K562 (cell line): Measurements from ENCODE around the gene FBXO15. TPM values are rescaled to one million over a fixed set of nuclear protein-coding genes. Genes with fewer than 3 reads are reported as not detected.

ENCODE experiments used
- ATAC-seq: fragments of 200-7000 bp; cut with Tn5 transposase; 3 replicates; pipeline ENCODE4 v1.9.1; 2020; ENCODE audit warnings: moderate library complexity
- BruUV-seq: library from RNA; stranded (reverse); fragments of 400-500 nt; replicated peaks from 2 replicates; lab custom pipeline; 2021; lab: Mats Ljungman, UMichigan
- CTCF ChIA-PET: fragments of 300-600 bp; formaldehyde crosslinking; extraction: SDS; loops from one replicate; lab custom pipeline; 2021; ENCODE audit warnings: low intra/inter-chr PET ratio; lab: Yijun Ruan, JAX
- POLR2A ChIA-PET: fragments of 300-600, 350-650 bp; sonication (Branson Sonifier 250); formaldehyde crosslinking; extraction: SDS; loops from one replicate; lab custom pipeline; 2021; ENCODE audit warnings: antibody characterized with exemption, inconsistent platforms; lab: Yijun Ruan, JAX
- DNase-seq, 4 experiments: peaks; one replicate each; pipeline versions ENCODE4 v3.0.0 to v3.0.0-alpha.2; 2011 to 2018; ENCODE audit warnings: low spot score in 3 of 4, mixed read lengths in 3 of 4; ENCODE audit errors: extremely low read depth in 1 of 4
- FAIRE-seq: peaks from 2 replicates; lab custom pipeline; 2011; peaks lifted over from hg19 to GRCh38; lab: Jason Lieb, UNC
- H2AFZ ChIP-seq: 2 replicates; pipeline ENCODE4 v1.6.0; 2011; ENCODE audit warnings: low read depth, low read length, control low read depth, inconsistent platforms
- H3K27ac ChIP-seq: fragments of 200-600 bp; 3 replicates; pipeline ENCODE4 v1.8.0; 2011; ENCODE audit warnings: low read depth, mild to moderate bottlenecking, control low read depth, inconsistent platforms, low read length, moderate library complexity, mixed read lengths; ENCODE audit errors: extremely low read depth
- H3K27me3 ChIP-seq, 2 experiments: fragments of 300-600 bp in 1 of 2; 2 replicates in 1 of 2; 3 replicates in 1 of 2; pipeline versions ENCODE4 v1.6.0 to v1.8.0; 2011; ENCODE audit warnings: inconsistent platforms in 2 of 2, low read length in 2 of 2, mild to moderate bottlenecking in 1 of 2, mixed read lengths in 1 of 2, moderate library complexity in 1 of 2; ENCODE audit not compliant: control insufficient read depth in 2 of 2, insufficient read depth in 2 of 2
- H3K36me3 ChIP-seq: fragments of 300-600 bp; 3 replicates; pipeline ENCODE4 v1.8.0; 2011; ENCODE audit warnings: mild to moderate bottlenecking, low read length, inconsistent platforms; ENCODE audit not compliant: control insufficient read depth, insufficient read depth
- H3K4me1 ChIP-seq, 2 experiments: fragments of 200-600 bp in 1 of 2; replicated peaks in 1 of 2; 2 replicates in 1 of 2; 3 replicates in 1 of 2; pipeline versions ENCODE4 v1.5.1 to v1.8.0; 2011; ENCODE audit warnings: inconsistent platforms in 2 of 2, low read length in 2 of 2, mild to moderate bottlenecking in 1 of 2, mixed read lengths in 1 of 2, moderate library complexity in 1 of 2; ENCODE audit not compliant: control insufficient read depth in 2 of 2, insufficient read depth in 2 of 2
- H3K4me2 ChIP-seq: 2 replicates; pipeline ENCODE4 v1.6.1; 2011; ENCODE audit warnings: low read length, control low read depth, inconsistent platforms, mixed read lengths; ENCODE audit not compliant: insufficient read depth
- H3K4me3 ChIP-seq: fragments of 200-600 bp; sonication (generic), shearing (Covaris generic); 2 replicates; pipeline ENCODE4 v1.5.1; 2016; ENCODE audit warnings: control low read depth, inconsistent platforms
- H3K79me2 ChIP-seq: fragments of 200-600 bp; 3 replicates; pipeline ENCODE4 v1.8.0; 2011; ENCODE audit warnings: low read length, inconsistent platforms; ENCODE audit not compliant: control insufficient read depth, insufficient read depth
- H3K9ac ChIP-seq, 2 experiments: 2 replicates each; pipeline versions ENCODE4 v1.6.0 to v1.6.1; 2011; ENCODE audit warnings: low read depth in 2 of 2, low read length in 2 of 2, control low read depth in 1 of 2, inconsistent platforms in 1 of 2, mild to moderate bottlenecking in 1 of 2, mixed read lengths in 1 of 2; ENCODE audit not compliant: insufficient read depth in 1 of 2
- H3K9me1 ChIP-seq: one replicate; pipeline ENCODE4 v1.6.0; 2011; ENCODE audit warnings: inconsistent platforms, mild to moderate bottlenecking, low read length, moderate library complexity; ENCODE audit not compliant: control insufficient read depth, insufficient read depth
- H3K9me3 ChIP-seq: replicated peaks from 2 replicates; pipeline ENCODE4 v1.5.1; 2011; ENCODE audit warnings: low read depth, low read length, inconsistent platforms; ENCODE audit not compliant: control insufficient read depth, insufficient read depth
- H4K20me1 ChIP-seq: replicated peaks from 2 replicates; pipeline ENCODE4 v1.6.1; 2011; ENCODE audit warnings: low read length, inconsistent platforms, mixed read lengths; ENCODE audit not compliant: control insufficient read depth, insufficient read depth
- HDAC8 ChIP-seq: fragments of 450-650 bp; IDR thresholded peaks from 2 replicates; pipeline ENCODE4 v1.6.1; 2016; ENCODE audit warnings: mild to moderate bottlenecking, missing genetic modification characterization, moderate library complexity, missing compliant biosample characterization
- MYNN ChIP-seq, 2 experiments: sonication (generic); formaldehyde crosslinking in 1 of 2; IDR thresholded peaks; 2 replicates each; pipeline versions ENCODE4 v1.5.0 to v1.6.1; 2016 to 2020; ENCODE audit warnings: antibody characterized with exemption in 1 of 2, missing genetic modification reagents in 1 of 2
- REST ChIP-seq, 2 experiments: fragments of 450-650 bp; formaldehyde crosslinking in 1 of 2; IDR thresholded peaks; 2 replicates each; pipeline versions ENCODE4 v1.4.0 to v1.6.1; 2014 to 2020; ENCODE audit warnings: mild to moderate bottlenecking in 2 of 2, borderline replicate concordance in 1 of 2, low read depth in 1 of 2
- SETDB1 ChIP-seq: IDR thresholded peaks from one replicate; pipeline ENCODE4 v1.6.1; 2012; ENCODE audit warnings: low read length, control low read depth, inconsistent platforms
- TAF1 ChIP-seq: IDR thresholded peaks from 2 replicates; pipeline ENCODE4 v1.6.1; 2011; ENCODE audit warnings: mild to moderate bottlenecking, low read length, moderate library complexity; ENCODE audit not compliant: insufficient read depth, control insufficient read depth, severe bottlenecking; ENCODE audit errors: extremely low read depth
- YY1 ChIP-seq, 3 experiments: IDR thresholded peaks; 2 replicates each; pipeline ENCODE4 v1.6.1; 2011; ENCODE audit warnings: low read length in 2 of 3, mild to moderate bottlenecking in 2 of 3, moderate library complexity in 2 of 3, borderline replicate concordance in 1 of 3, control low read depth in 1 of 3, low read depth in 1 of 3; ENCODE audit not compliant: insufficient read depth in 3 of 3, insufficient replicate concordance in 2 of 3, control insufficient read depth in 1 of 3, insufficient read length in 1 of 3; ENCODE audit errors: extremely low read depth in 1 of 3
- ZNF518B ChIP-seq: fragments of 250-450 bp; sonication (Bioruptor Pico); IDR thresholded peaks from 2 replicates; pipeline ENCODE4 v1.5.0; 2021; ENCODE audit warnings: mild to moderate bottlenecking, moderate library complexity
- WGBS: fragments of 100-300 bp; shearing (Covaris generic); methylation state at CpG from one replicate; pipeline ENCODE4 v1.1.6; 2016; ENCODE audit warnings: low coverage, mixed read lengths; ENCODE audit not compliant: insufficient coverage; ENCODE audit errors: missing lambda C conversion rate; 5-methylcytosine and 5-hydroxymethylcytosine counted together
- in situ Hi-C: fragments of 300-500 bp; cut with MboI; formaldehyde crosslinking; loops from 4 replicates; pipeline ENCODE4 v1.15.0; 2018; ENCODE audit warnings: inconsistent platforms, mixed read lengths
- intact Hi-C: fragments of 100-400 bp; cut with micrococcal nuclease; formaldehyde crosslinking; loops from 2 replicates; pipeline ENCODE4 v1.14.2; 2022
- polyA plus RNA-seq, 8 experiments: library from polyadenylated mRNA; depleted of rRNA in 4 of 8; stranded (reverse) in 5 of 8; unstranded in 3 of 8; fragments of >200 nt; fragmentation: Nextera tagmentation in 2 of 8; fragmentation: Illumina TruSeq in 1 of 8; extraction: Ambion mirVana in 2 of 8; extraction: Trizol in 1 of 8; gene quantifications; 2 replicates each; pipeline versions ENCODE4 v1.2.1 to v1.2.3, GENCODE V29; 2011 to 2014; ENCODE audit warnings: inconsistent platforms in 1 of 8, missing spikeins in 1 of 8
- total RNA-seq, 7 experiments: library from RNA; depleted of rRNA in 6 of 7; stranded (reverse); fragments of >200 nt in 6 of 7; fragmentation: Illumina TruSeq in 2 of 7; extraction: Trizol in 2 of 7; gene quantifications; 2 replicates each; pipeline versions ENCODE4 v1.2.1 to v1.2.3, GENCODE V29; 2011 to 2021; ENCODE audit warnings: low replicate concordance in 1 of 7

FBXO15 gene
- total and polyA plus RNA-seq, 9 of the 15 experiments (the other 6 are each of a cell fraction or from before 2014, with no cell fraction given): 0.07 to 0.43 (median 0.27) TPM; not detected in 1

GRCh38 chr18:74191577-74191976 is 43.9 kb upstream of the FBXO15 start (continued):
- TF ChIP-seq ZNF518B (CRISPR knock-in tag): no peak
- no peak for TF ChIP-seq HDAC8 (tag)

GRCh38 chr18:74190086-74190485 is 42.5 kb upstream of the FBXO15 start:
- no TSS peak for BruUV-seq
- no peak overlapping the region for H3K4me2 ChIP-seq
- CTCF ChIA-PET: no interaction called here
- H2AFZ ChIP-seq: no peak overlapping the region
- no peak for FAIRE-seq
- intact Hi-C loops: no loop called here
- H3K4me1 ChIP-seq: no peaks in the 10 kb centered on the region; a peak in 2 of 5 replicates
- no peaks in the 10 kb centered on the region for H3K36me3 ChIP-seq
- H4K20me1 ChIP-seq: no peaks in the 10 kb centered on the region
- H3K79me2 ChIP-seq: no peaks in the 10 kb centered on the region
- no peak for ATAC-seq
- H3K9me1 ChIP-seq: no peaks in the 10 kb centered on the region
- no peak overlapping the region for H3K9ac ChIP-seq
- H3K27me3 ChIP-seq: peaks cover 0 to 5% of the 10 kb centered on the region in 2 experiments; a peak in 1 of 5 replicates
- H3K4me3 ChIP-seq: no peak overlapping the region
- 57% methylated on average over 3 of the region's 4 CpGs for WGBS
- no peak for DNase-seq
- H3K9me3 ChIP-seq: no peaks in the 10 kb centered on the region
- POLR2A ChIA-PET: no interaction called here
- H3K27ac ChIP-seq: no peak overlapping the region
- in situ Hi-C loops: no loop called here
- TF ChIP-seq MYNN (IDR thresholded peaks at IDR 0.05): no peak
- TF ChIP-seq MYNN (CRISPR knock-in tag; IDR thresholded peaks at IDR 0.05): no peak
- TF ChIP-seq SETDB1: no peak
- TF ChIP-seq REST (IDR thresholded peaks at IDR 0.05; ENCODE audit: borderline replicate concordance): no peak
- TF ChIP-seq REST (CRISPR knock-in tag; IDR thresholded peaks at IDR 0.05; ENCODE audit: low read depth): no peak
- no peak for TF ChIP-seq TAF1
- no peak for TF ChIP-seq YY1 (IDR thresholded peaks at IDR 0.05; ENCODE audit: borderline replicate concordance in 1 of 3, control insufficient read depth in 1 of 3, extremely low read depth in 1 of 3, insufficient read depth in 3 of 3, insufficient read length in 1 of 3, insufficient replicate concordance in 2 of 3, low read depth in 1 of 3, low read length in 2 of 3)
